CD4-positive, alpha-beta T cell treated with Interleukin-17A for 1 hour (primary cell): ENCODE data around the gene FHIT.

Experiments
- DNase-seq: peaks from one replicate; pipeline ENCODE4 v3.0.0-alpha.2; 2020

The FHIT gene

DNA sequence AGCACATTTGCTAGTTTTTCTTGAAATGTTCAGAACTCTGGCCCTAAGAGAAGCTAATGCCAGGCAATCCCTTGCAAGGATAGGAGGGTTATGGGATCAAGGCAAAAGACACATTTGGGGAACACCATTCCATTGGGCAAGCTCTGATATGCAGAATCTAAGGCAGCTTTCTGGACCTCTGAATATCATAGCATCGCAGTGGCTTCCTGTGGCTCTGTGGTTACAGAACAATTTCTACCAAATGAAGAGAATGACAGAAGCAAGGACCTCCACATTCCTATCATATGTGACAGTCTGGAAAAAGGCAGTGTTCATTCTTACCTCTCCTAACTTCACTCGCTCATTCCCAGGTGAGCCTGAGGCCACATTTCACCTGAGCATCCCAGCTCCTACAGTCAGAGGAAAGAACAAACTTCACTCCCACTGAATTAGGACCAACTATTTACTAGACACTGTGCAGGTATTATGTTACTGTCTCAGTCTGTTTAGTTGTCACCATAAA, 1365.3 kb downstream of the FHIT start:
- DNase-seq: no peak

- DNase-seq: no peak
These were observed 1366.2 kb downstream of the FHIT start for GRCh38 chr3:59885101-59885500.

DNA sequence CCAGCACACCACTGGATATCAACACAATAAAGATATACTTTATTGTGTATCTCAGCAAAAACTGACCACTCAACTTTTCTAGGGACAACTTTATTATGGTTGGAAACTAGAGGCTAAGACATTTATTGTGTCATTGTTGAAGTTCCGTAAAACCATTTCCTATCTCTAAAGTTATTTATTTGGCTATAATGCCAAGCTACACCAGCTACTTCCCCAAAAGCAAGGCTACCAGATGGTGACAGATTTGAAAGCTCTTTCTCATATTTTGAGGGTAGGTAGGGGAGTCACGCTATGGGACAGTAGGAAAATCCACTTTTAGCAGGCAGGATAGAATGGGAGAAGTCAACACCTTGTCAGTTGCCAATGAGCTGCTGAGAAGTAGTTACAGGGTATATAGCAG, 1366.8 kb downstream of the FHIT start:
- DNase-seq: no peak

DNA sequence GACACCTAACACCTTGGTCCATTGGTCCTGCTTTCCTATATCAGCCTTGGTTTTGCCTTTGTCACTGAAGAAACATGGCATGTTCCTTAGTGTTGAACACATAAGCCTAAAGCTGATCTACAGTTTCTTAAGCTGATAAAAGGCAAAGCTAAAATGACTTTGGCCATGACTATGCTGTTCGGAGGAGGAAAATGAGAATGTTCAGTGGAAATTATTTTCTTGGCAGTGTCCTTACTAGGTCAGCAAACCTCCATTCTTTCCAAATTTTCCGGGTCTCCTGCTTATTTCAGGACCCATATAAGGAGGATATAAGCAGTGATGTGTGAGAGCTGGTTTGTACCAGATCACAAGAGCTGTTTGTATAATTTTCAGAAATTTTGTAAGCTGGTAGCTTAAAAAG, 1368.5 kb downstream of the FHIT start:
- DNase-seq: no peak

GRCh38 chr3:59880717-59881116, 1370.5 kb downstream of the FHIT start:
- DNase-seq: no peak

- no peak for DNase-seq
These were observed 1372.1 kb downstream of the FHIT start for GRCh38 chr3:59879031-59879581.

DNA sequence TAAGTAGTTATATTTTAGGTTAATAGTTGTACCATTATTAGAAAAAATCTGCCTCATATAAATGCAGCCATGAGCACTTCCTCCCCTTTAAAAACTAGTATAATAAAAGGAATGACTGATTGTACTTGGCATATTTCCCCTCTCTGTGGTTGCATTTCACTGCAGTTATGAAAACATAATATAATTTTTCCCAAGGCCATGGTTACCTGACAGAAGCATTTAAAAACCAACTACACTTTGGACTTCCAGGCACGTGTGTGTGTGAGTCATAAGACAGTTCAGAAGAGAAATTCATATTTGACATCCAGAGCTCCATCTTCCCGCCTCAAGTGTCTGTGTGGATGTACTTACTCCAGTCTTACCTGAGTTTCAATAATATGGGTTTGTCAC, 1373.2 kb downstream of the FHIT start:
- DNase-seq: no peak

GRCh38 chr3:59877263-59878037, 1373.8 kb downstream of the FHIT start:
- no peak for DNase-seq

DNA sequence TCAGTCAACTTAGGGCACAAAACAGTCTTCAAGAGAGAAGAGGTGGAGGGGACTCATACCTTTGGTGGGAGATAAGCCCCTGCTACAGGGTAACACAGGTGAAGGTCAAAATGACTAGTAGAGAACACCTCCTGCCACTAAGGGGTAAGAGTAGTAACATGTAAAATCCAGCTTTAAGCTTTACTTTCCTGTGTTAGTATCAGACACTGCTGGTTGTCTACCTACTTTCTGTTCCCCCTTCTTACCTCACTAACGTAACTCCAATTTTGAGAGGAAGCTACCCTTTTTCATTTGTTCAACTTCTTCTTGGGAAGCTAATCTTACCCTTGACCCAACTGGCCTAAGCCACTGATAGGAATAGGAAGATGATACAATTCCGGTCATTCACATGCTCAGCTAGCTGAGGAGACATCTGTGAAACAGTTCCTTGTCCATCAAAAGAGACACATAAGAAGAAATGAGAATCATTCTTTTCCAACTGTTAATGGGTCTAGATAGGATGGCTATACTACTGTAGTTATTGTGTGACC, 1374.7 kb downstream of the FHIT start:
- DNase-seq: no peak

- DNase-seq: no peak
These were observed 1377.5 kb downstream of the FHIT start for GRCh38 chr3:59873576-59874230.

DNA sequence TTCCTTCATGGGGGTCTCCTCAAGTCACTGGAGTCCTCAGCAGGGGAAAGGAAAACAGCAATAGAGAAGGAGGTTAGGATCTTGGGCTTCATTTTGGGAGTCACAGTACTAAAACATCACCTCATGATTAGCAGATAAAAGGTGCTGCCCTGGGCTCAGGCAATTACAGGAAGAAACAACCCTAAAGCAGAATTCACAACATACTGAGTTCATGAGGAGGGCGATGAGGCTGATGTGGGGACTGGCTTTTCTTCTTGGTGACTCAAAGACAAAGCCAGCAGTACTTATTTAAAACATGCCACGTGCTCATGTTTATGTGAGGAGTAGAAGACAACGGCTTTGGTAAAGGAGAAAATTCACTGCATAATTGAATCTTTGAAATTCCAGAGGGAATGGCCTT, 1379.1 kb downstream of the FHIT start:
- DNase-seq: no peak

GRCh38 chr3:59867185-59868002, 1383.9 kb downstream of the FHIT start:
- DNase-seq: no peak

DNA sequence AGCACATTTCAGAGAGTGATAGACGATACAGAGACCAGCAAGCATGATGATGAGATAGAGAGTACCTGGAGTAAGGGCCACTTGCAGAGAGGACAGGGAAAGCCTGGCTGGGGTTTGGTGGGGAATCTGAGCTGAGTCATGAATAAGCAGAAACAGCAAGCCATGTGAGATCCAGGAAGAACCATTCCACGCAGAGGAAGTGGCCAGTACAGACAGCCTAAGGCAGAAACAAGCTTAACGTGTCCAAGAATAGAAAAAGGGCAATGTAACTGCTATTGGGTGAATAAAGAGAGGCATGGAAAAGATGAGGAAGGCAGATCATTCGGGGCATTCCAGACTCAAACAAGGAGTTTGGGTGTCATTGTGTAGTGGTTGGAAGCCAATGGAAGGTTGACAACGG, 1385.2 kb downstream of the FHIT start:
- no peak for DNase-seq

DNA sequence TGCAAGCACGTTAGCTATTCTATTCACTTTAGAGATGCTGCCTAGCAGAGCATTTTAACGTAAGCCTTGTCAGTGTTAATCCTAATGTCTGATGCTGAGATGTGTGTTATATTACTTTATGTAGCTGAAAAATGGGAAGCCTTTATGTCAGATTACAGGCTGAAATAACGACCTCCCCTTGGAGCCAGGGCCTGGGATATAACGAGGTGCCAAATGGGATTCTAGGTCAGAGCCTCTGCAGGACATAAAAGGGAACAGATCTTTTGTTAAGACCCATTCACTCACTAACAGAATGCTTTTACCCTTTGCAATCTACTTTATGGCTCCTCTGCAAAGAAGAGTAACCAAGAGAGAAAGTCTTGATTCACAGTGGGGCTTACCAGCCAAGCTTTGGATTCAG, 1385.9 kb downstream of the FHIT start:
- DNase-seq: no peak

DNA sequence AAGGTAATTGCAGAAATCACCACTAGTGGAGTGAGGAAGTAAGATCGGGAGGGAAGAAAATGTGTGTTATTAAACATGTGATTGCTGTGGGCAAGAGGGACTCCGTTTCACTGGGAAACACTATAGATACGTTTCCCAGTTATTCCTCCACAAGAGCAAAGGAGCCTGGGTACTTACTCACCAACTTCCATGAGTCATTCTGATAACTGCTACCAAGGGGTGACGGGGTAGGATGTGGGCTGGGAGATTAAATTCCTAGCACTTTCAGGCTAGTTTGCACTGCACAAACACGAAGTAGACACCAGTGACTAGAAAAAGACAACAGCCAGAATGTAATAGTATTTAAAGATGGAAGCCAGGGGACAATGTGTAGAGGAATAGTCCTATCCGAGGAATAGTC, 1388.6 kb downstream of the FHIT start:
- no peak for DNase-seq

GRCh38 chr3:59857589-59858346, 1393.5 kb downstream of the FHIT start:
- DNase-seq: peak; percentile 70

GRCh38 chr3:59856934-59857460, 1394.3 kb downstream of the FHIT start:
- no peak for DNase-seq

GRCh38 chr3:59854061-59854709, 1397.1 kb downstream of the FHIT start:
- DNase-seq: no peak

GRCh38 chr3:59850417-59850816, 1400.8 kb downstream of the FHIT start:
- no peak for DNase-seq

- no peak for DNase-seq
These were observed 1405.9 kb downstream of the FHIT start for GRCh38 chr3:59845386-59845785.

- no peak for DNase-seq
These were observed 1407.4 kb downstream of the FHIT start for GRCh38 chr3:59843821-59844220.
